Sigmoid colon (tissue), 7 donors: ENCODE results near the gene CCDC33. TPM values are rescaled to one million over a fixed set of nuclear protein-coding genes. Genes with fewer than 3 reads are reported as not detected.

Source experiments
- DNase-seq: peaks from one replicate; pipeline ENCODE4 v3.0.0-alpha.2; 2019
- H3K27ac ChIP-seq, 4 donors: fragments of 200-600 bp; sonication (generic); one replicate each; pipeline ENCODE4 v1.5.1; 2016 to 2019; ENCODE audit warnings: mild to moderate bottlenecking in 1 of 4
- H3K27me3 ChIP-seq, 3 donors: fragments of 200-600 bp; sonication (generic); one replicate each; pipeline ENCODE4 v1.5.1; 2019; ENCODE audit warnings: mild to moderate bottlenecking in 1 of 3
- H3K36me3 ChIP-seq, 4 donors: fragments of 200-600 bp; sonication (generic); one replicate each; pipeline ENCODE4 v1.5.1; 2016 to 2019
- H3K4me1 ChIP-seq, 4 donors: fragments of 200-600 bp; sonication (generic); one replicate each; pipeline ENCODE4 v1.5.1; 2017 to 2019
- H3K4me3 ChIP-seq, 4 donors: fragments of 200-600 bp; sonication (generic); one replicate each; pipeline ENCODE4 v1.5.1; 2017 to 2019; ENCODE audit warnings: mild to moderate bottlenecking in 2 of 4, moderate library complexity in 1 of 4
- H3K9me3 ChIP-seq, 4 donors: fragments of 200-600 bp in 3 of 4; sonication (generic) in 3 of 4; one replicate each; pipeline versions ENCODE4 v1.5.1 to v1.6.1; 2013 to 2019
- CTCF ChIP-seq, 4 experiments: fragments of 450-650 bp in 3 of 4; fragments of 200-600 bp in 1 of 4; IDR thresholded peaks; one replicate each; pipeline ENCODE4 v1.5.1; 2016 to 2019; ENCODE audit warnings: antibody characterized with exemption in 4 of 4, mild to moderate bottlenecking in 3 of 4, moderate library complexity in 2 of 4
- EP300 ChIP-seq, 4 donors: sonication (generic); formaldehyde crosslinking; IDR thresholded peaks; one replicate each; pipeline ENCODE4 v1.6.1; 2017; ENCODE audit warnings: antibody characterized with exemption in 4 of 4
- POLR2A ChIP-seq, 2 donors: fragments of 450-650 bp; IDR thresholded peaks; one replicate each; pipeline ENCODE4 v1.6.1; 2016; ENCODE audit warnings: antibody characterized with exemption in 2 of 2, mild to moderate bottlenecking in 2 of 2, moderate library complexity in 2 of 2
- POLR2AphosphoS5 ChIP-seq, 4 donors: sonication (generic); formaldehyde crosslinking; IDR thresholded peaks; one replicate each; pipeline ENCODE4 v1.6.1; 2017; ENCODE audit warnings: antibody characterized with exemption in 4 of 4
- WGBS, 2 donors: extraction: QIAGEN DNeasy Blood & Tissue Kit; methylation state at CpG; one replicate each; pipeline ENCODE4 v1.1.7; 2013; 5-methylcytosine and 5-hydroxymethylcytosine counted together
- intact Hi-C: fragments of 100-400 bp; cut with DNase I; formaldehyde crosslinking; loops from one replicate; pipeline ENCODE4 v1.15.1; 2023
- polyA plus RNA-seq, 3 donors: library from polyadenylated mRNA; stranded (reverse); fragments of 200-250 nt; gene quantifications; one replicate each; pipeline ENCODE4 v1.2.3, GENCODE V29; 2013
- total RNA-seq, 4 donors: library from RNA; depleted of rRNA; stranded (reverse); fragments of >200 nt; gene quantifications; one replicate each; pipeline ENCODE4 v1.1.0, GENCODE V29; 2016
- donor health status: healthy with polysubstance abuse.
- donor health status: Bipolar disorder and iron deficiency.
- donor health status: healthy.

The CCDC33 gene
- total and polyA plus RNA-seq, 7 donors, result 0.09 to 0.60 TPM; not detected in 5

GRCh38 chr15:74207652-74208440 is 28.3 kb upstream of the CCDC33 start:
- WGBS, 2 donors, result 79 to 88% methylated on average over 16 of the region's 16 CpGs

GRCh38 chr15:74208496-74208895 is 27.6 kb upstream of the CCDC33 start:
- Histone ChIP-seq H3K4me1 (peaks cover 0 to 8% (median 0%) of the 10 kb centered on the region in 4 donors), H3K36me3 (no peaks in the 10 kb centered on the region), H3K4me3 (no peak overlapping the region), H3K27ac (no peak overlapping the region), H3K9me3 (no peaks in the 10 kb centered on the region), H3K27me3 (no peaks in the 10 kb centered on the region)
- TF ChIP-seq POLR2A (IDR thresholded peaks at IDR 0.05) (no peak), EP300 (IDR thresholded peaks at IDR 0.05) (no peak), CTCF (IDR thresholded peaks at IDR 0.05) (no peak), POLR2AphosphoS5 (IDR thresholded peaks at IDR 0.05) (no peak)
- intact Hi-C loops, result no loop called here
- 70 to 75% methylated on average over 6 of the region's 6 CpGs for WGBS, 2 donors
- DNase-seq, result no peak

More at GRCh38 chr15:74207652-74208440, 28.3 kb upstream of the CCDC33 start:
- no peak for DNase-seq
- H3K27ac ChIP-seq, result no peak overlapping the region
- no peaks in the 10 kb centered on the region for H3K36me3 ChIP-seq
- H3K4me3 ChIP-seq, result no peak overlapping the region
- no peaks in the 10 kb centered on the region for H3K27me3 ChIP-seq
- H3K9me3 ChIP-seq, result no peaks in the 10 kb centered on the region
- no peak for TF ChIP-seq POLR2AphosphoS5 (IDR thresholded peaks at IDR 0.05)
- no peak for TF ChIP-seq CTCF (IDR thresholded peaks at IDR 0.05)
- no peak for TF ChIP-seq POLR2A (IDR thresholded peaks at IDR 0.05)
- no peak for TF ChIP-seq EP300 (IDR thresholded peaks at IDR 0.05)
- intact Hi-C loops, result no loop called here
- peaks cover 0 to 8% (median 0%) of the 10 kb centered on the region in 4 donors for H3K4me1 ChIP-seq

- 57% methylated on average over 11 of the region's 11 CpGs for WGBS, 2 donors
- DNase-seq, result no peak
- intact Hi-C loops, result no loop called here
- H3K27me3 ChIP-seq, result no peaks in the 10 kb centered on the region
- no peaks in the 10 kb centered on the region for H3K9me3 ChIP-seq
- peaks cover 0 to 8% (median 0%) of the 10 kb centered on the region in 4 donors for H3K4me1 ChIP-seq
- TF ChIP-seq EP300 (IDR thresholded peaks at IDR 0.05) (no peak), CTCF (IDR thresholded peaks at IDR 0.05) (no peak), POLR2AphosphoS5 (IDR thresholded peaks at IDR 0.05) (no peak), POLR2A (IDR thresholded peaks at IDR 0.05) (no peak)
- H3K4me3 ChIP-seq, result no peak overlapping the region
- H3K27ac ChIP-seq, result no peak overlapping the region
- no peaks in the 10 kb centered on the region for H3K36me3 ChIP-seq
Measured at GRCh38 chr15:74208901-74209559, 27.1 kb upstream of the CCDC33 start.

- Histone ChIP-seq H3K4me1 (peaks cover 0 to 8% (median 0%) of the 10 kb centered on the region in 4 donors), H3K4me3 (no peak overlapping the region), H3K27ac (no peak overlapping the region), H3K36me3 (no peaks in the 10 kb centered on the region), H3K27me3 (no peaks in the 10 kb centered on the region), H3K9me3 (no peaks in the 10 kb centered on the region)
- intact Hi-C loops, result no loop called here
- WGBS, 2 donors, result 80 to 83% methylated on average over 5 of the region's 5 CpGs
- no peak for DNase-seq
- TF ChIP-seq CTCF (IDR thresholded peaks at IDR 0.05), result no peak
- TF ChIP-seq POLR2A (IDR thresholded peaks at IDR 0.05), result no peak
- no peak for TF ChIP-seq POLR2AphosphoS5 (IDR thresholded peaks at IDR 0.05)
- no peak for TF ChIP-seq EP300 (IDR thresholded peaks at IDR 0.05)
Measured at GRCh38 chr15:74209560-74209958, 26.6 kb upstream of the CCDC33 start.
